ENCODE data around the gene CMIP.

DNA sequence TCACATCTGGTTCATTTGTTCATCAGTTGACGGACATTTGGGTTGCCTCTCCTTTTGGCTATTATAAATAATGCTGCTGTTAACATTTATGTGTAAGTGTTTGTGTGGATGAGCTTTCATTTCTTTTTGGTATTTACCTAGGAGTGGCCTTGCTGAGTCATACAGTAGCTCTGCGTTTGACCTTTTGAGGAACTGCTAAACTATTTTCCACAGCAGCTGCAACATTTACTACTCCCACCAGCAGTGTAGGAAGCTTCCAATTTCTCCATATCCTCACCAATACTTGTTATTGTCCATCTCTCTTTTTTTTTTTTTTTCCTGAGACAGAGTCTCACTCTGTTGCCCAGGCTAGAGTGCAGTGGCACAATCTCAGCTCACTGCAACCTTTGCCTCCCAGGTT lies 313.8 kb downstream of the CMIP start:
- TF ChIP-seq CTCF (IDR thresholded peaks at IDR 0.05; ENCODE audit: borderline replicate concordance, extremely low read depth, low read length, poor library complexity, severe bottlenecking) (no peak), EZH2 (IDR thresholded peaks at IDR 0.05; ENCODE audit: borderline replicate concordance, low read depth, low read length, severe bottlenecking) (no peak)
